Loucy (cell line): ENCODE measurements around the gene SLC29A2.

ENCODE experiments used
- EZH2phosphoT487 ChIP-seq: fragments of 200-600 bp; IDR thresholded peaks from 2 replicates; pipeline ENCODE4 v1.6.1; 2018; ENCODE audit warnings: antibody characterized with exemption, mild to moderate bottlenecking, moderate library complexity, borderline replicate concordance
- TF ChIP-seq, protein P1 (sequence below): fragments of 200-600 bp; sonication (generic); conservative IDR thresholded peaks from 2 replicates; pipeline ENCODE4 v1.5.1; 2014; ENCODE audit warnings: mild to moderate bottlenecking, antibody characterized with exemption, low read length

DNA sequence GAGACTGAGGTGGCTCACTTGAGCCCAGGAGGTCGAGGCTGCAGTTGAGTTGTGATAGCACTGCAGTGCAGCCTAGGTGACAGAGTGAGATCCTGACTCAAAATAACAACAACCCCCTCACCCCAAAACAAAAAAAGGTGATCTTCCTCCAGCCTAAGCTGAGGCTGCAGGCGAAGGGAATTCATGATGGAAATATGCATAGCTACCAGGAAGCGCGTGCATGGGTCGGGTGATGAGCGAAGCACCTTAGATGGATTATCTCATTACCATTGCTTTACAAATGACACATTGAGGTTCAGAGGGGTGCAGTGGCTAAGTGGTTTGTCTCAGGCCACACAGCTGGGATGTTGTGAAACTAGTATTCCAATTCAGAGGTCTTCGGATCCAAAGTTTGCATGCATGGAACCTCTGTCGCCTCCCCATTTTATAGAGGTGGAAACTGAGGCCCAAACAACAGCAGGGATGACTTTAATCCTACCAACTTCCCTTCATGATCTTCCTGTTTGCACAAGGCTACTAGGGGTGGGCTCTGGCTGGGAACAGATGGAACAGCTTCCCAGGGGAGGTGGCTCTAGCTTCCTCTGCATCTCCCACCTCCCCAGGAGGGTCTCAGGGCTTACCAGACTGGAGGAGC is 4.6 kb downstream of the SLC29A2 start:
- TF ChIP-seq, protein P1, sequence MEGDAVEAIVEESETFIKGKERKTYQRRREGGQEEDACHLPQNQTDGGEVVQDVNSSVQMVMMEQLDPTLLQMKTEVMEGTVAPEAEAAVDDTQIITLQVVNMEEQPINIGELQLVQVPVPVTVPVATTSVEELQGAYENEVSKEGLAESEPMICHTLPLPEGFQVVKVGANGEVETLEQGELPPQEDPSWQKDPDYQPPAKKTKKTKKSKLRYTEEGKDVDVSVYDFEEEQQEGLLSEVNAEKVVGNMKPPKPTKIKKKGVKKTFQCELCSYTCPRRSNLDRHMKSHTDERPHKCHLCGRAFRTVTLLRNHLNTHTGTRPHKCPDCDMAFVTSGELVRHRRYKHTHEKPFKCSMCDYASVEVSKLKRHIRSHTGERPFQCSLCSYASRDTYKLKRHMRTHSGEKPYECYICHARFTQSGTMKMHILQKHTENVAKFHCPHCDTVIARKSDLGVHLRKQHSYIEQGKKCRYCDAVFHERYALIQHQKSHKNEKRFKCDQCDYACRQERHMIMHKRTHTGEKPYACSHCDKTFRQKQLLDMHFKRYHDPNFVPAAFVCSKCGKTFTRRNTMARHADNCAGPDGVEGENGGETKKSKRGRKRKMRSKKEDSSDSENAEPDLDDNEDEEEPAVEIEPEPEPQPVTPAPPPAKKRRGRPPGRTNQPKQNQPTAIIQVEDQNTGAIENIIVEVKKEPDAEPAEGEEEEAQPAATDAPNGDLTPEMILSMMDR: no peak
- no peak for TF ChIP-seq EZH2phosphoT487
